HepG2 (cell line): Measurements from ENCODE around the gene VKORC1L1. TPM values are rescaled to one million over a fixed set of nuclear protein-coding genes. Genes with fewer than 3 reads are reported as not detected.
A peak's percentile ranks its signal among the peaks of the same experiment; 100 is the strongest.

Source experiments
- BRCA1 ChIP-seq: sonication (generic); formaldehyde crosslinking; IDR thresholded peaks from 2 replicates; pipeline ENCODE4 v1.4.0; 2020; ENCODE audit warnings: missing genetic modification reagents
- CREM ChIP-seq, 2 experiments: sonication (generic) in 1 of 2; formaldehyde crosslinking in 1 of 2; IDR thresholded peaks; 2 replicates each; pipeline versions ENCODE4 v1.4.0 to v1.6.1; 2016 to 2020; ENCODE audit warnings: antibody characterized with exemption in 1 of 2, mild to moderate bottlenecking in 1 of 2, missing genetic modification reagents in 1 of 2
- HDAC1 ChIP-seq: sonication (generic); formaldehyde crosslinking; IDR thresholded peaks from 2 replicates; pipeline ENCODE4 v1.5.1; 2020; ENCODE audit warnings: mild to moderate bottlenecking, missing genetic modification reagents
- HDAC2 ChIP-seq: sonication (generic); formaldehyde crosslinking; IDR thresholded peaks from 2 replicates; pipeline ENCODE4 v1.4.0; 2020; ENCODE audit warnings: missing genetic modification reagents
- IKZF4 ChIP-seq: sonication (generic); formaldehyde crosslinking; IDR thresholded peaks from 2 replicates; pipeline ENCODE4 v1.5.1; 2020; ENCODE audit warnings: borderline replicate concordance, mild to moderate bottlenecking, low read depth, missing genetic modification reagents; ENCODE audit errors: not compliant biosample characterization
- ISX ChIP-seq: sonication (generic); formaldehyde crosslinking; conservative IDR thresholded peaks from 2 replicates; pipeline ENCODE4 v1.5.0; 2020; ENCODE audit warnings: missing genetic modification reagents
- KAT8 ChIP-seq: IDR thresholded peaks from 2 replicates; pipeline ENCODE4 v1.6.1; 2016; ENCODE audit warnings: missing genetic modification reagents, missing compliant biosample characterization
- MNT ChIP-seq: fragments of 450-650 bp; IDR thresholded peaks from 2 replicates; pipeline ENCODE4 v1.6.1; 2016
- PHF21A ChIP-seq: sonication (generic); formaldehyde crosslinking; IDR thresholded peaks from 2 replicates; pipeline ENCODE4 v1.5.0; 2020; ENCODE audit warnings: mild to moderate bottlenecking, missing genetic modification reagents
- ZC3H4 ChIP-seq: sonication (generic); formaldehyde crosslinking; IDR thresholded peaks from 2 replicates; pipeline ENCODE4 v1.4.0; 2020; ENCODE audit warnings: missing genetic modification reagents, borderline replicate concordance
- ZNF552 ChIP-seq: sonication (generic); formaldehyde crosslinking; IDR thresholded peaks from 2 replicates; pipeline ENCODE4 v1.9.0; 2022; ENCODE audit warnings: missing genetic modification reagents, mild to moderate bottlenecking, borderline replicate concordance
- ZNF562 ChIP-seq: sonication (generic); formaldehyde crosslinking; IDR thresholded peaks from 2 replicates; pipeline ENCODE4 v1.8.0; 2022; ENCODE audit warnings: missing genetic modification reagents, borderline replicate concordance
- polyA plus RNA-seq, 8 experiments: library from polyadenylated mRNA; depleted of rRNA in 3 of 8; stranded (reverse) in 7 of 8; unstranded in 1 of 8; fragments of >200 nt; fragmentation: Illumina TruSeq in 4 of 8; extraction: Trizol in 4 of 8; gene quantifications; 2 replicates each; pipeline versions ENCODE4 v1.2.1 to v1.2.3, GENCODE V29; 2011 to 2016; ENCODE audit warnings: low read depth in 4 of 8, missing spikeins in 1 of 8, mixed read lengths in 1 of 8; ENCODE audit not compliant: insufficient read depth in 1 of 8
- total RNA-seq, 5 experiments: library from RNA; depleted of rRNA; stranded (reverse); fragments of >200 nt; fragmentation: Illumina TruSeq; extraction: Trizol; gene quantifications; 2 replicates each; pipeline ENCODE4 v1.2.3, GENCODE V29; 2016; ENCODE audit warnings: low read depth in 1 of 5

VKORC1L1 gene
- total and polyA plus RNA-seq, 2 of the 13 experiments (the other 11 are each of a cell fraction or from before 2014, with no cell fraction given): 13.9 to 16.5 TPM

GRCh38 chr7:65981965-65982792 lies 109.3 kb downstream of the VKORC1L1 start, which contains the start of gene GUSB (continued):
- TF ChIP-seq MNT (no peak), CREM (IDR thresholded peaks at IDR 0.05) (peak; percentile 90), CREM (CRISPR knock-in tag; IDR thresholded peaks at IDR 0.05) (peak; percentile 85), BRCA1 (CRISPR knock-in tag) (peak; percentile 59), ZNF552 (CRISPR knock-in tag) (peak; percentile 87), ISX (CRISPR knock-in tag) (0 out of 2 replicates have a peak, but pooled peaks have one; percentile 25), ZNF562 (CRISPR knock-in tag) (0 out of 2 replicates have a peak, but pooled peaks have one; percentile 19), PHF21A (no peak; the same call in 1 of the 2 replicates), IKZF4 (CRISPR knock-in tag) (peak; percentile 89), KAT8 (peak; percentile 96), ZC3H4 (no peak), HDAC1 (CRISPR knock-in tag) (peak; percentile 99), HDAC2 (CRISPR knock-in tag) (peak; percentile 59; the same call in 1 of the 2 replicates)
